A549 (cell line): ENCODE results near the gene SLCO4A1. TPM values are rescaled to one million over a fixed set of nuclear protein-coding genes. Genes with fewer than 3 reads are reported as not detected.

ENCODE experiments used
- ATAC-seq, 2 experiments: fragments of 200-7000 bp in 1 of 2; fragments of >200 bp in 1 of 2; cut with Nextera tagmentation in 1 of 2; cut with Tn5 transposase in 1 of 2; 3 replicates each; pipeline versions ENCODE4 v1.8.0 to v1.9.1; 2018 to 2020; ENCODE audit warnings: mild to moderate bottlenecking in 1 of 2, moderate library complexity in 1 of 2
- CTCF ChIA-PET: fragments of 300-600 bp; sonication (Branson Sonifier 250); formaldehyde crosslinking; extraction: SDS; loops from one replicate; lab custom pipeline; 2021; ENCODE audit warnings: antibody characterized with exemption, inconsistent platforms; lab: Yijun Ruan, JAX
- POLR2A ChIA-PET: fragments of 350-600 bp; formaldehyde crosslinking; extraction: SDS; loops from one replicate; lab custom pipeline; 2021; ENCODE audit warnings: antibody characterized with exemption, inconsistent platforms; lab: Yijun Ruan, JAX
- DNase-seq, 2 experiments: peaks; one replicate each; pipeline versions ENCODE4 v3.0.0 to v3.0.0-alpha.2; 2011 to 2016; ENCODE audit warnings: low read depth in 1 of 2, low spot score in 1 of 2
- FAIRE-seq: peaks from 2 replicates; lab custom pipeline; 2011; peaks lifted over from hg19 to GRCh38; lab: Jason Lieb, UNC
- H3K27ac ChIP-seq, 2 experiments: fragments of >200 bp; sonication (Bioruptor Twin); formaldehyde crosslinking; 3 replicates each; pipeline ENCODE4 v1.5.1; 2016 to 2017
- H3K4me1 ChIP-seq: fragments of >200 bp; sonication (Bioruptor Twin); formaldehyde crosslinking; 3 replicates; pipeline ENCODE4 v1.6.1; 2016
- H3K4me2 ChIP-seq: fragments of >200 bp; sonication (Bioruptor Twin); formaldehyde crosslinking; 3 replicates; pipeline ENCODE4 v1.6.1; 2016
- H3K4me3 ChIP-seq: fragments of >200 bp; sonication (Bioruptor Twin); formaldehyde crosslinking; 3 replicates; pipeline ENCODE4 v1.5.1; 2016
- H3K9me3 ChIP-seq: fragments of >200 bp; sonication (Bioruptor Twin); formaldehyde crosslinking; 3 replicates; pipeline ENCODE4 v1.6.1; 2016
- ATOH8 ChIP-seq: fragments of 250-450 bp; sonication (Bioruptor Pico); IDR thresholded peaks from 2 replicates; pipeline ENCODE4 v1.5.0; 2020; ENCODE audit warnings: low read depth, mild to moderate bottlenecking, moderate library complexity
- CBX8 ChIP-seq: fragments of 200-600 bp; sonication (generic); IDR thresholded peaks from 2 replicates; pipeline ENCODE4 v1.6.1; 2016
- HEYL ChIP-seq: fragments of 250-450 bp; sonication (Bioruptor Pico); IDR thresholded peaks from 2 replicates; pipeline ENCODE4 v1.8.0; 2021; ENCODE audit warnings: mild to moderate bottlenecking, moderate library complexity
- KDM1A ChIP-seq: fragments of 200-600 bp; sonication (generic); IDR thresholded peaks from 2 replicates; pipeline ENCODE4 v1.6.1; 2016; ENCODE audit warnings: low read depth, mild to moderate bottlenecking
- KDM5A ChIP-seq: fragments of 200-600 bp; sonication (generic); IDR thresholded peaks from 2 replicates; pipeline ENCODE4 v1.6.1; 2016; ENCODE audit warnings: antibody characterized with exemption, mild to moderate bottlenecking
- PBX3 ChIP-seq: IDR thresholded peaks from 2 replicates; pipeline ENCODE4 v1.6.1; 2012
- PHF8 ChIP-seq: fragments of 200-600 bp; sonication (generic); IDR thresholded peaks from 2 replicates; pipeline ENCODE4 v1.6.1; 2016; ENCODE audit warnings: low read depth, mild to moderate bottlenecking, antibody characterized with exemption, moderate library complexity, borderline replicate concordance
- ZC3H11A ChIP-seq: fragments of 450-650 bp; IDR thresholded peaks from 2 replicates; pipeline ENCODE4 v1.6.1; 2014; ENCODE audit warnings: antibody characterized with exemption, mild to moderate bottlenecking
- ZSCAN20 ChIP-seq: fragments of 250-450 bp; sonication (Bioruptor Pico); IDR thresholded peaks from 2 replicates; pipeline ENCODE4 v1.8.0; 2022; ENCODE audit warnings: mild to moderate bottlenecking, moderate library complexity
- WGBS: methylation state at CpG from one replicate; pipeline ENCODE4 v1.1.6; 2017; ENCODE audit errors: missing lambda C conversion rate; 5-methylcytosine and 5-hydroxymethylcytosine counted together
- polyA plus RNA-seq, 4 experiments: library from polyadenylated mRNA; depleted of rRNA in 3 of 4; stranded (reverse); fragments of >200 nt; fragmentation: RNase III in 1 of 4; extraction: RNeasy Plus Mini Kit Qiagen cat#74134 plus additional on column Dnase treatment in 1 of 4; gene quantifications; 2 replicates in 3 of 4; 3 replicates in 1 of 4; pipeline ENCODE4 v1.2.3, GENCODE V29; 2011 to 2017
- TF ChIP-seq, protein P1 (sequence below): fragments of 200-600 bp; sonication (generic); IDR thresholded peaks from 2 replicates; pipeline ENCODE4 v1.6.1; 2016; ENCODE audit warnings: antibody characterized with exemption, mild to moderate bottlenecking, moderate library complexity
- TF ChIP-seq, protein P2 (sequence below): IDR thresholded peaks from 2 replicates; pipeline ENCODE4 v1.6.1; 2012

Gene SLCO4A1
- polyA plus RNA-seq, 2 of the 4 experiments (the other 2 are of a cell fraction) = 1.3 to 11.2 TPM

DNA sequence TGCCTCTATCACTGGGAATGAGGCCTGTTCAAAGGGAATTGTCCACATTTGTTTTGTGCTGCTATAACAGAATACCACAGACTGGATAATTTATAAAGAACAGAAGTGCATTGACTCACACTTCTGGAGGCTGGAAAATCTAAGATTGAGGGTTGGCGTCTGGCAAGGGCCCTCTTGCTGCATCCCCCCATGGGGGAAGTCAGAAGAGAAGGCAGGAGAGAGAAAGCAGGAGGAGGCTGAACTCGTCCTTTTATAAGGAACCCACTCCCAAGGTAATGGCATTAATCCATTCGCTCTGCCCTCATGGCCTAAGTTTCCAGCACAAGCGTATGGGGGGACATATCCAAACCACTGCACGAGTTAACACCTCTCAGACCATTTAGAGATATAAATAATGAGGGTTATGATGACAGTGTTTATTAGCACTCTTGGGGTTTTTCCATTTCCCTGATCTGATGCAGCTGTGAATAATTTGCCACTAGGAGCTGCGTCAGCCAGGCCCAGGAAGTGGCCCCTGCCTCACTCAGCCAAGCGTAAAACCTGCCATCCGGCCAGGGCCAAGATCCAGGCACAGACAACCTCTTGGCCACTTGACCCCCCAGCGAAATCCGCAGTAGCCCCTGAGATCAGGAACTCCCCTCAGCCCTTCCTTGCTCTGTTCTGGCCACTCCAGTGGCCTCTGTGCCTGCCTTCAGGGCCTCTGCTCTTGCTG is 14.2 kb upstream of the SLCO4A1 start:
- Histone ChIP-seq H3K4me2 (peak overlapping the region; percentile 25; the same call in 1 of the 3 replicates), H3K27ac (peak overlapping the region; percentile 31 to 69; a peak in 4 of 6 replicates), H3K9me3 (no peaks in the 10 kb centered on the region), H3K4me3 (no peak overlapping the region), H3K4me1 (peaks cover 25% of the 10 kb centered on the region)
- FAIRE-seq (no peak), ATAC-seq (no peak), DNase-seq (no peak)
- ChIA-PET CTCF (interaction anchor here (1.3 to 1.7 kb wide), 3 partner anchors 10 to 112 kb away, joined by 3 to 6 read pairs (median 4); no protein-coding TSS in a partner anchor), POLR2A (no interaction called here)
- TF ChIP-seq, protein P1, sequence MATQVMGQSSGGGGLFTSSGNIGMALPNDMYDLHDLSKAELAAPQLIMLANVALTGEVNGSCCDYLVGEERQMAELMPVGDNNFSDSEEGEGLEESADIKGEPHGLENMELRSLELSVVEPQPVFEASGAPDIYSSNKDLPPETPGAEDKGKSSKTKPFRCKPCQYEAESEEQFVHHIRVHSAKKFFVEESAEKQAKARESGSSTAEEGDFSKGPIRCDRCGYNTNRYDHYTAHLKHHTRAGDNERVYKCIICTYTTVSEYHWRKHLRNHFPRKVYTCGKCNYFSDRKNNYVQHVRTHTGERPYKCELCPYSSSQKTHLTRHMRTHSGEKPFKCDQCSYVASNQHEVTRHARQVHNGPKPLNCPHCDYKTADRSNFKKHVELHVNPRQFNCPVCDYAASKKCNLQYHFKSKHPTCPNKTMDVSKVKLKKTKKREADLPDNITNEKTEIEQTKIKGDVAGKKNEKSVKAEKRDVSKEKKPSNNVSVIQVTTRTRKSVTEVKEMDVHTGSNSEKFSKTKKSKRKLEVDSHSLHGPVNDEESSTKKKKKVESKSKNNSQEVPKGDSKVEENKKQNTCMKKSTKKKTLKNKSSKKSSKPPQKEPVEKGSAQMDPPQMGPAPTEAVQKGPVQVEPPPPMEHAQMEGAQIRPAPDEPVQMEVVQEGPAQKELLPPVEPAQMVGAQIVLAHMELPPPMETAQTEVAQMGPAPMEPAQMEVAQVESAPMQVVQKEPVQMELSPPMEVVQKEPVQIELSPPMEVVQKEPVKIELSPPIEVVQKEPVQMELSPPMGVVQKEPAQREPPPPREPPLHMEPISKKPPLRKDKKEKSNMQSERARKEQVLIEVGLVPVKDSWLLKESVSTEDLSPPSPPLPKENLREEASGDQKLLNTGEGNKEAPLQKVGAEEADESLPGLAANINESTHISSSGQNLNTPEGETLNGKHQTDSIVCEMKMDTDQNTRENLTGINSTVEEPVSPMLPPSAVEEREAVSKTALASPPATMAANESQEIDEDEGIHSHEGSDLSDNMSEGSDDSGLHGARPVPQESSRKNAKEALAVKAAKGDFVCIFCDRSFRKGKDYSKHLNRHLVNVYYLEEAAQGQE = no peak
- no peak for TF ChIP-seq ATOH8 (CRISPR knock-in tag)
- no peak for TF ChIP-seq ZSCAN20 (CRISPR knock-in tag)
- no peak for TF ChIP-seq KDM5A
- no peak for TF ChIP-seq PHF8
- 74% methylated on average over 10 of the region's 10 CpGs for WGBS

- WGBS = 48% methylated on average over 6 of the region's 6 CpGs
- Histone ChIP-seq H3K4me3 (no peak overlapping the region), H3K9me3 (no peaks in the 10 kb centered on the region), H3K27ac (peak overlapping the region; percentile 31 to 69; a peak in 4 of 6 replicates), H3K4me1 (peaks cover 19% of the 10 kb centered on the region), H3K4me2 (peak overlapping the region; percentile 25; the same call in 1 of the 3 replicates)
- TF ChIP-seq, protein P2, sequence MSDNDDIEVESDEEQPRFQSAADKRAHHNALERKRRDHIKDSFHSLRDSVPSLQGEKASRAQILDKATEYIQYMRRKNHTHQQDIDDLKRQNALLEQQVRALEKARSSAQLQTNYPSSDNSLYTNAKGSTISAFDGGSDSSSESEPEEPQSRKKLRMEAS = no peak
- TF ChIP-seq ATOH8 (CRISPR knock-in tag) (no peak), ZSCAN20 (CRISPR knock-in tag) (no peak), CBX8 (no peak), ZC3H11A (no peak), HEYL (CRISPR knock-in tag) (no peak)
- ChIA-PET CTCF (interaction anchor here (0.6 to 1.7 kb wide), 5 partner anchors 9 to 191 kb away, joined by 3 to 6 read pairs (median 4); no protein-coding TSS in a partner anchor), POLR2A (no interaction called here)
- peak in 1 of 2 experiments; percentile 18 for DNase-seq
- ATAC-seq = no peak
- FAIRE-seq = no peak
Observed at GRCh38 chr20:62628691-62629090, 13.6 kb upstream of the SLCO4A1 start.

DNA sequence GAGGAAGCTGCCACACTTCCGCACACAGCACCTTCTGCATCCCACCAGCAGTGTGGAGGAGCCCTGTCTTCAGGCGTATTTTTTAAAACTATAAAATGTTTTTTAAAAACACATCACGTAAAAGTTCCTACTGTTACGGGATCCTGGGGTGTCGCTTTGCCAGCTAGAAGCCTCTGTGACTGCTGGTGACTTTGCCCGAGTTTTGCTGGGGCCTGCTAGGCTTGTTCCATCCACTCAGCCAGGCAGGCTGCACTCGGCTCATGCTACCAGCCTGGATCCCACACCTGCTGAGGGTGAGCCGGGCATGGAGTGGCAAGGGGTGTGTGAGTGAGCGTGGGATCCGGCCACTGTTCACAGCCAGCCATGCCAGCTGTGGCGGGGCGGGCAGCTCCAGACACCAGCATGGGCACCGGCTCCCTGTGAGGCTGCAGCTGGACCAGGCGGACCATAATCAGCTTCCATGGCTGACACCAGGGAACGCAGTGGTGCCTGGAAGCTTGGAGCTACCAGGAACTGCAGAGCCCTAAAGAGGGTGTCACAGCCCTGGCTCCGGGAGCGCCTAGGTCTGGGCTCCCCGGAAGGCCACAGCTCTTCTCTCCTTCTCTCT is 12.3 kb upstream of the SLCO4A1 start:
- FAIRE-seq = no peak
- WGBS = 86% methylated on average over 17 of the region's 18 CpGs
- no peak overlapping the region for H3K4me3 ChIP-seq
- ATAC-seq = no peak
- ChIA-PET CTCF (interaction anchor here (0.8 to 3.2 kb wide), 3 partner anchors 13 to 161 kb away, joined by 3 to 24 read pairs (median 7); no protein-coding TSS in a partner anchor), POLR2A (no interaction called here)
- H3K4me1 ChIP-seq = peaks cover 8% of the 10 kb centered on the region; the same call in 2 of the 3 replicates
- DNase-seq = no peak
- H3K4me2 ChIP-seq = no peak overlapping the region
- TF ChIP-seq PBX3 = no peak
- no peak for TF ChIP-seq KDM1A
- no peak overlapping the region for H3K27ac ChIP-seq
- H3K9me3 ChIP-seq = no peaks in the 10 kb centered on the region
